PC-3 (cell line): ENCODE measurements around the gene ASPM. TPM values are rescaled to one million over a fixed set of nuclear protein-coding genes. Genes with fewer than 3 reads are reported as not detected.

ENCODE experiments used
- ATAC-seq: fragments of 200-7000 bp; cut with Tn5 transposase; 2 replicates; pipeline ENCODE4 v1.9.1; 2020; ENCODE audit warnings: mild to moderate bottlenecking, moderate library complexity
- BruUV-seq: library from RNA; stranded (reverse); fragments of 400-500 nt; replicated peaks from 2 replicates; lab custom pipeline; 2021; lab: Mats Ljungman, UMichigan
- CTCF ChIA-PET: fragments of 300-600 bp; sonication (Branson Sonifier 250); formaldehyde crosslinking; loops from one replicate; lab custom pipeline; 2022; ENCODE audit warnings: antibody characterized with exemption; lab: Charles Lee
- POLR2A ChIA-PET: fragments of 300-600 bp; sonication (Branson Sonifier 250); formaldehyde crosslinking; loops from one replicate; lab custom pipeline; 2022; ENCODE audit warnings: antibody characterized with exemption; ENCODE audit not compliant: unreplicated experiment; lab: Charles Lee
- DNase-seq: peaks from one replicate; pipeline ENCODE4 v3.0.0-alpha.2; 2015
- H2AFZ ChIP-seq: fragments of 300-600 bp; sonication (generic); 2 replicates; pipeline ENCODE4 v1.6.0; 2016; ENCODE audit warnings: antibody characterized with exemption, low read length
- H3F3A ChIP-seq: fragments of 300-600 bp; sonication (generic); one replicate; pipeline ENCODE4 v1.6.0; 2017; ENCODE audit warnings: antibody characterized with exemption, low read length, control low read depth, mild to moderate bottlenecking; ENCODE audit not compliant: unreplicated experiment
- H3K27ac ChIP-seq: fragments of 300-600 bp; sonication (generic); 2 replicates; pipeline ENCODE4 v1.5.1; 2016; ENCODE audit warnings: mild to moderate bottlenecking, low read length
- H3K27me3 ChIP-seq: fragments of 300-600 bp; sonication (generic); 2 replicates; pipeline ENCODE4 v1.6.1; 2016; ENCODE audit warnings: low read length, mixed read lengths
- H3K36me3 ChIP-seq: fragments of 300-600 bp; sonication (generic); 2 replicates; pipeline ENCODE4 v1.6.1; 2016; ENCODE audit warnings: low read depth, mixed run types, low read length, mixed read lengths
- H3K4me1 ChIP-seq: fragments of 300-600 bp; sonication (generic); 2 replicates; pipeline ENCODE4 v1.5.1; 2016; ENCODE audit warnings: low read length; ENCODE audit not compliant: insufficient read depth
- H3K4me2 ChIP-seq: fragments of 300-600 bp; sonication (generic); 2 replicates; pipeline ENCODE4 v1.6.0; 2016; ENCODE audit warnings: low read length
- H3K4me3 ChIP-seq: fragments of 300-600 bp; sonication (generic); 2 replicates; pipeline ENCODE4 v1.5.1; 2016; ENCODE audit warnings: mild to moderate bottlenecking, low read length, mixed read lengths
- H3K79me2 ChIP-seq: fragments of 300-600 bp; sonication (generic); 2 replicates; pipeline ENCODE4 v1.6.1; 2017; ENCODE audit warnings: low read length, mixed read lengths
- H3K9ac ChIP-seq: fragments of 300-600 bp; sonication (generic); 2 replicates; pipeline ENCODE4 v1.6.0; 2016; ENCODE audit warnings: mild to moderate bottlenecking, low read length
- H3K9me2 ChIP-seq: fragments of 300-600 bp; sonication (generic); replicated peaks from 2 replicates; pipeline ENCODE4 v1.6.1; 2016; ENCODE audit warnings: mixed run types, low read length, mixed read lengths
- H3K9me3 ChIP-seq: fragments of 300-600 bp; sonication (generic); 2 replicates; pipeline ENCODE4 v1.6.1; 2016; ENCODE audit warnings: low read length, mixed read lengths
- H4K20me1 ChIP-seq: fragments of 300-600 bp; sonication (generic); 2 replicates; pipeline ENCODE4 v1.6.1; 2016; ENCODE audit warnings: low read length, mixed read lengths
- EZH2 ChIP-seq: fragments of 300-600 bp; sonication (generic); IDR thresholded peaks from one replicate; pipeline ENCODE4 v1.6.1; 2017; ENCODE audit warnings: antibody characterized with exemption, mild to moderate bottlenecking, low read length; ENCODE audit not compliant: unreplicated experiment
- EZH2phosphoT487 ChIP-seq: fragments of 300-600 bp; sonication (generic); IDR thresholded peaks from 2 replicates; pipeline ENCODE4 v1.6.1; 2018; ENCODE audit warnings: mild to moderate bottlenecking, antibody characterized with exemption, low read length, borderline replicate concordance
- intact Hi-C: fragments of 100-400 bp; cut with micrococcal nuclease; formaldehyde crosslinking; loops from 2 replicates; pipeline ENCODE4 v1.9.0; 2023
- total RNA-seq: library from RNA; depleted of rRNA; stranded (reverse); fragments of >200 nt; gene quantifications from 2 replicates; pipeline ENCODE4 v1.2.3, GENCODE V29; 2014
- TF ChIP-seq, protein P1 (sequence below): fragments of 300-600 bp; sonication (generic); conservative IDR thresholded peaks from 2 replicates; pipeline ENCODE4 v1.5.1; 2017; ENCODE audit warnings: antibody characterized with exemption, low read depth, mild to moderate bottlenecking, low read length

Gene ASPM
- total RNA-seq, 1 experiment from 2014 or later: 35.0 TPM

DNA sequence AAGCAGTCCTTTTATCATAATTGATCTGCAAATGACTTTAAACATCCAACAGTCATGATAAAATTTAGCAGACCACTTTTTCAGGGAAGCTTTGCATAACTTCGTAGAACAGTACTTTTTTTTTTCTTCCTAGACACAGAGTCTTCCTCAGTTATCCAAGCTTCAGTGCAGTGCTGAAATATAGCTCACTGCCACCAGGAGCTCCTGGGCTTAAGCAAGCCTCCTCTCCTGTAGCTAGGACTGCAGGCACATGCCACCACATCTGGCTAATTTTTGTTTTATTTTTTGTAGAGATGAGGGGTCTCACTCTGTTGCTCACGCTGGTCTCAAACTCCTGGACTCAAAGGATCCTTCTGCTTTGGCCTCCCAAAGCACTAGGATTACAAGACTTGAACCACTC is 83.3 kb downstream of the ASPM start:
- Histone ChIP-seq H3K9me3 (no peaks in the 10 kb centered on the region), H3K9me2 (no peaks in the 10 kb centered on the region), H3K9ac (no peak overlapping the region), H3K4me3 (no peak overlapping the region), H3K36me3 (no peaks in the 10 kb centered on the region), H3K79me2 (no peaks in the 10 kb centered on the region), H3K27me3 (no peaks in the 10 kb centered on the region), H2AFZ (no peak overlapping the region), H4K20me1 (no peaks in the 10 kb centered on the region), H3K4me2 (no peak overlapping the region), H3F3A (no peaks in the 10 kb centered on the region), H3K27ac (no peak overlapping the region), H3K4me1 (no peaks in the 10 kb centered on the region)
- intact Hi-C loops: no loop called here
- TF ChIP-seq EZH2: no peak
- TF ChIP-seq EZH2phosphoT487: no peak
- TF ChIP-seq, protein P1, sequence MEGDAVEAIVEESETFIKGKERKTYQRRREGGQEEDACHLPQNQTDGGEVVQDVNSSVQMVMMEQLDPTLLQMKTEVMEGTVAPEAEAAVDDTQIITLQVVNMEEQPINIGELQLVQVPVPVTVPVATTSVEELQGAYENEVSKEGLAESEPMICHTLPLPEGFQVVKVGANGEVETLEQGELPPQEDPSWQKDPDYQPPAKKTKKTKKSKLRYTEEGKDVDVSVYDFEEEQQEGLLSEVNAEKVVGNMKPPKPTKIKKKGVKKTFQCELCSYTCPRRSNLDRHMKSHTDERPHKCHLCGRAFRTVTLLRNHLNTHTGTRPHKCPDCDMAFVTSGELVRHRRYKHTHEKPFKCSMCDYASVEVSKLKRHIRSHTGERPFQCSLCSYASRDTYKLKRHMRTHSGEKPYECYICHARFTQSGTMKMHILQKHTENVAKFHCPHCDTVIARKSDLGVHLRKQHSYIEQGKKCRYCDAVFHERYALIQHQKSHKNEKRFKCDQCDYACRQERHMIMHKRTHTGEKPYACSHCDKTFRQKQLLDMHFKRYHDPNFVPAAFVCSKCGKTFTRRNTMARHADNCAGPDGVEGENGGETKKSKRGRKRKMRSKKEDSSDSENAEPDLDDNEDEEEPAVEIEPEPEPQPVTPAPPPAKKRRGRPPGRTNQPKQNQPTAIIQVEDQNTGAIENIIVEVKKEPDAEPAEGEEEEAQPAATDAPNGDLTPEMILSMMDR: no peak
- ATAC-seq (no peak), DNase-seq (no peak)
- no TSS peak for BruUV-seq
- ChIA-PET CTCF (no interaction called here), POLR2A (no interaction called here)

DNA sequence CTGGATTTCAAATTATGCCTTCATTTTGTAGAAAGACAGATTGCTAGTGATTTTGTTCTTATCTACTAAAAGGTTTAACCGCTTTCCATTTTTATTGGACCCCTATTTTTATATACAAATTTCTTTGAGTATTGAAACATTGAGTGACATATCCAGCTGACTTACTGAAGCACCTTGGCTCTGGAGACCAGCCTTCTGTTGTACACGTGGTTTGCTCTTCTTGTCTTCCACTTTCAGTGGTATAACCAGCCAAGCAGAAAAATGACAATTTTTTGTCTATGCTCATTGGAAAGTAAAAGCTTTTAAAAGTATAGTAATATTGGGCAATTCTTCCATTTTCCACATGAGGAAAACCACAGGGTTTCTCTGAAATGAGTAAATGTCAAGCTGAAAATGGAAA is 83.8 kb downstream of the ASPM start:
- no peaks in the 10 kb centered on the region for H3K36me3 ChIP-seq
- H2AFZ ChIP-seq: no peak overlapping the region
- H3K4me3 ChIP-seq: no peak overlapping the region
- no peak overlapping the region for H3K9ac ChIP-seq
- BruUV-seq: no TSS peak
- no peaks in the 10 kb centered on the region for H3K4me1 ChIP-seq
- no peak for TF ChIP-seq EZH2phosphoT487
- TF ChIP-seq EZH2: no peak
- TF ChIP-seq, protein P1: no peak
- H3K9me3 ChIP-seq: no peaks in the 10 kb centered on the region
- H4K20me1 ChIP-seq: no peaks in the 10 kb centered on the region
- no peaks in the 10 kb centered on the region for H3F3A ChIP-seq
- no peak for ATAC-seq
- ChIA-PET CTCF (no interaction called here), POLR2A (no interaction called here)
- intact Hi-C loops: no loop called here
- no peaks in the 10 kb centered on the region for H3K9me2 ChIP-seq
- no peak overlapping the region for H3K4me2 ChIP-seq
- H3K27ac ChIP-seq: no peak overlapping the region
- no peaks in the 10 kb centered on the region for H3K79me2 ChIP-seq
- no peak for DNase-seq
- no peaks in the 10 kb centered on the region for H3K27me3 ChIP-seq

- no peak overlapping the region for H3K4me2 ChIP-seq
Observed at GRCh38 chr1:197049100-197049499, 97.4 kb downstream of the ASPM start.

More at GRCh38 chr1:197049100-197049499, 97.4 kb downstream of the ASPM start:
- BruUV-seq: no TSS peak
- no peak for ATAC-seq
- H3K4me3 ChIP-seq: no peak overlapping the region
- no peaks in the 10 kb centered on the region for H3K79me2 ChIP-seq
- H4K20me1 ChIP-seq: no peaks in the 10 kb centered on the region
- intact Hi-C loops: no loop called here
- H3K9ac ChIP-seq: no peak overlapping the region
- no peak overlapping the region for H2AFZ ChIP-seq
- H3K9me3 ChIP-seq: no peaks in the 10 kb centered on the region
- TF ChIP-seq, protein P1: no peak
- TF ChIP-seq EZH2 (no peak), EZH2phosphoT487 (no peak)
- no peaks in the 10 kb centered on the region for H3F3A ChIP-seq
- ChIA-PET POLR2A (no interaction called here), CTCF (no interaction called here)
- DNase-seq: no peak
- no peaks in the 10 kb centered on the region for H3K27me3 ChIP-seq
- H3K9me2 ChIP-seq: no peaks in the 10 kb centered on the region
- no peak overlapping the region for H3K27ac ChIP-seq
- H3K36me3 ChIP-seq: no peaks in the 10 kb centered on the region
- no peaks in the 10 kb centered on the region for H3K4me1 ChIP-seq
